OCI-LY3 (cell line): ENCODE measurements around the gene ATP2A3.

Experiments used
- CTCF ChIP-seq: fragments of 200-600, 300-600 bp; sonication (generic); IDR thresholded peaks from 2 replicates; pipeline ENCODE4 v1.5.1; 2014; ENCODE audit warnings: antibody characterized with exemption, low read length, low read depth
- EZH2phosphoT487 ChIP-seq: fragments of 200-600 bp; shearing (Covaris generic); IDR thresholded peaks from 2 replicates; pipeline ENCODE4 v1.6.1; 2018; ENCODE audit warnings: antibody characterized with exemption, mixed run types, low read depth

GRCh38 chr17:3904501-3904900 lies 59.7 kb downstream of the ATP2A3 start:
- no peak for TF ChIP-seq CTCF
- no peak for TF ChIP-seq EZH2phosphoT487
